HG03354 (cell line): ENCODE measurements around the gene HOXB9.

Experiments
- ATAC-seq: cut with Tn5 transposase; IDR thresholded peaks from one replicate; pipeline ENCODE4 v1.9.1; 2021; ENCODE audit warnings: mild to moderate bottlenecking; ENCODE audit not compliant: unreplicated experiment, poor library complexity, severe bottlenecking

HOXB9 gene

GRCh38 chr17:48639982-48640857 lies 14.1 kb upstream of the HOXB9 start:
- no peak for ATAC-seq

GRCh38 chr17:48639136-48639535 lies 13.0 kb upstream of the HOXB9 start:
- ATAC-seq = no peak

GRCh38 chr17:48637323-48638260 lies 11.4 kb upstream of the HOXB9 start:
- no peak for ATAC-seq

- ATAC-seq = peak; percentile 47
Observed at GRCh38 chr17:48636177-48637018, 10.2 kb upstream of the HOXB9 start.

- no peak for ATAC-seq
Observed at GRCh38 chr17:48634493-48635208, 8.5 kb upstream of the HOXB9 start.

- ATAC-seq = no peak
Observed at GRCh38 chr17:48633266-48633677, 7.1 kb upstream of the HOXB9 start.

GRCh38 chr17:48632579-48633265 lies 6.6 kb upstream of the HOXB9 start:
- no peak for ATAC-seq

GRCh38 chr17:48631693-48632578 lies 5.8 kb upstream of the HOXB9 start:
- no peak for ATAC-seq

GRCh38 chr17:48630925-48631692 lies 5.0 kb upstream of the HOXB9 start:
- no peak for ATAC-seq

- ATAC-seq = no peak
Observed at GRCh38 chr17:48630009-48630924, 4.1 kb upstream of the HOXB9 start.

GRCh38 chr17:48629411-48629759 lies 3.2 kb upstream of the HOXB9 start:
- no peak for ATAC-seq

- no peak for ATAC-seq
Observed at GRCh38 chr17:48628649-48629410, 2.7 kb upstream of the HOXB9 start.

- no peak for ATAC-seq
Observed at GRCh38 chr17:48627623-48628521, 1.7 kb upstream of the HOXB9 start.

GRCh38 chr17:48627118-48627597 lies 1.0 kb upstream of the HOXB9 start:
- ATAC-seq = no peak
